Measurements from ENCODE around the gene PDE11A. TPM values are rescaled to one million over a fixed set of nuclear protein-coding genes. Genes with fewer than 3 reads are reported as not detected.
A peak's percentile ranks its signal among the peaks of the same experiment; 100 is the strongest.

PDE11A gene
- total RNA-seq, 1 experiment from 2014 or later, result 0.43 TPM

- no peaks in the 10 kb centered on the region for H3K27me3 ChIP-seq
- H3K4me3 ChIP-seq, result peak overlapping the region; percentile 87
- DNase-seq, result peak; percentile 91
- 0 out of 2 replicates have a peak, but pooled peaks cover 3% of the 10 kb centered on the region for H3K9me3 ChIP-seq (replicated peaks)
- H3K4me1 ChIP-seq, result no peaks in the 10 kb centered on the region
- H3K27ac ChIP-seq, result peak overlapping the region; percentile 96
- no peaks in the 10 kb centered on the region for H3K36me3 ChIP-seq
Measured at GRCh38 chr2:177618255-177619253, 454.0 kb downstream of the PDE11A start.

DNA sequence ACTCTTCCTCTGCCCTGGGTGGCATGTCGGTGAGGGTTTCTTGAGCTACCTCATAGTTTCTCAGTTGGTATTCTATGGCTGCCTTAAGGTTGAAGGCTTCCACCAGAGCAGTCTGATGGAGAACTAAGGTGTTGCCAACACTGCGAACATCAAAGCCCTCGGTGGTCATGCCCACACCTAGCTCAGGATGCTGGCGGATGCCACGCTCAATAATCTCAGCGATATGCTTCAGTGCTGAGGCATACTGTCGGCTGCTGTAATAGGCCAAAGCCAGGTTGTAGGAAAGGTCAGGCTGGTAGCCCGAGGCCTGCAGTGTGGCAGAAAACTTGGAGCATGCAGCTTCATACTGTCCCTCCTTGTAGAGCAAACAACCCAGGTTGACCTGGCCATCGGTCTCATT lies 454.7 kb downstream of the PDE11A start:
- Histone ChIP-seq H3K9me3 (replicated peaks) (0 out of 2 replicates have a peak, but pooled peaks cover 3% of the 10 kb centered on the region), H3K27ac (peak overlapping the region; percentile 96), H3K36me3 (no peaks in the 10 kb centered on the region; the same call in 1 of the 2 replicates), H3K27me3 (no peaks in the 10 kb centered on the region), H3K4me1 (no peaks in the 10 kb centered on the region), H3K4me3 (peak overlapping the region; percentile 87)
- DNase-seq, result no peak

GRCh38 chr2:177616731-177617130 lies 455.8 kb downstream of the PDE11A start:
- Histone ChIP-seq H3K27me3 (no peaks in the 10 kb centered on the region), H3K27ac (no peak overlapping the region), H3K36me3 (no peaks in the 10 kb centered on the region; the same call in 1 of the 2 replicates), H3K4me1 (no peaks in the 10 kb centered on the region), H3K9me3 (replicated peaks) (0 out of 2 replicates have a peak, but pooled peaks cover 3% of the 10 kb centered on the region), H3K4me3 (no peak overlapping the region)
- DNase-seq, result no peak

DNA sequence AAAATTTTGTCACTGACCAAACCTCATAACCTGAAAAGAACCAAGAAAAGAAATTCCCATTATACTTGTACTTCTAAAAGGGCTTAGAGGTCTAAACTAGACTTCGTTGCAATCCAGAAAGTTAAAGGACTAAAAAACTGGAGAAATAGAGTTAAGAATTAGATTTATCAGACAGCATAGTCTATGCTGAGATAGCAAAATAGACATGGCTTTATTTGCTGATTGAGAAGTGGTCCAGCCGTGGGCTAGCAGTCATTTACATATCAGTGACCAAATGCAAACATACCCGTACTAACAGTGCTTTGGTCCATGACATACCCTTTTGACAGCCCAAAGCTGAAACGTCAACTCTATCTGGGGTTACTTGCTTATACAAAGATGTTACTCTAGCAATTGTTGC lies 456.5 kb downstream of the PDE11A start:
- Histone ChIP-seq H3K4me3 (no peak overlapping the region), H3K9me3 (replicated peaks) (0 out of 2 replicates have a peak, but pooled peaks cover 3% of the 10 kb centered on the region), H3K27ac (no peak overlapping the region), H3K36me3 (no peaks in the 10 kb centered on the region; the same call in 1 of the 2 replicates), H3K27me3 (no peaks in the 10 kb centered on the region), H3K4me1 (no peaks in the 10 kb centered on the region)
- no peak for DNase-seq

DNA sequence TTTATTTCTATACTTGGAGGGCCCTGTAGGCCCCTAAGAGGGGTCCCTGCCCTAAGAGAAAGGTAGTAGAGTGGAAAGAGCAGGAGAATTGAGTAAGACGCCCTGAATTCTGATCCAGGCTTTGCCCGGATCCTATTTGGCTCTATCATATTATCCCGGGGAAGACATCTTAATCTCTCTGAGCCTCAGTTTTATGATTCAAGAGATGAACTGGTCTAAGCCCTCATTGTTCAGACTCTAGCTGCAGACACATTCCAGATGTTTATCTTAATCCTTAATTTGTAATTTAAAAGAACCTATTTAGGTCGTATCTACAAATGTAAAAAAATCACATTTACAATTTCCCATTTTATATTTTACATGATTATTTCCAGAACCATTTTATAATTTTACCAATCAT lies 459.9 kb downstream of the PDE11A start:
- no peak overlapping the region for H3K4me3 ChIP-seq
- 0 out of 2 replicates have a peak, but pooled peaks cover 3% of the 10 kb centered on the region for H3K9me3 ChIP-seq (replicated peaks)
- no peaks in the 10 kb centered on the region for H3K27me3 ChIP-seq
- H3K4me1 ChIP-seq, result no peaks in the 10 kb centered on the region
- no peak overlapping the region for H3K27ac ChIP-seq
- DNase-seq, result no peak
- no peaks in the 10 kb centered on the region; the same call in 1 of the 2 replicates for H3K36me3 ChIP-seq

GRCh38 chr2:177611310-177611886 lies 461.2 kb downstream of the PDE11A start:
- Histone ChIP-seq H3K4me1 (peaks cover 8% of the 10 kb centered on the region), H3K27me3 (no peaks in the 10 kb centered on the region), H3K9me3 (replicated peaks) (0 out of 2 replicates have a peak, but pooled peaks cover under 1% of the 10 kb centered on the region), H3K4me3 (no peak overlapping the region), H3K36me3 (no peaks in the 10 kb centered on the region; the same call in 1 of the 2 replicates), H3K27ac (no peak overlapping the region)
- no peak for DNase-seq

GRCh38 chr2:177610813-177611212 lies 461.8 kb downstream of the PDE11A start:
- DNase-seq, result no peak
- Histone ChIP-seq H3K27ac (no peak overlapping the region), H3K4me1 (peaks cover 10% of the 10 kb centered on the region), H3K4me3 (no peak overlapping the region), H3K36me3 (no peaks in the 10 kb centered on the region; the same call in 1 of the 2 replicates), H3K9me3 (replicated peaks) (no peaks in the 10 kb centered on the region), H3K27me3 (no peaks in the 10 kb centered on the region)

DNA sequence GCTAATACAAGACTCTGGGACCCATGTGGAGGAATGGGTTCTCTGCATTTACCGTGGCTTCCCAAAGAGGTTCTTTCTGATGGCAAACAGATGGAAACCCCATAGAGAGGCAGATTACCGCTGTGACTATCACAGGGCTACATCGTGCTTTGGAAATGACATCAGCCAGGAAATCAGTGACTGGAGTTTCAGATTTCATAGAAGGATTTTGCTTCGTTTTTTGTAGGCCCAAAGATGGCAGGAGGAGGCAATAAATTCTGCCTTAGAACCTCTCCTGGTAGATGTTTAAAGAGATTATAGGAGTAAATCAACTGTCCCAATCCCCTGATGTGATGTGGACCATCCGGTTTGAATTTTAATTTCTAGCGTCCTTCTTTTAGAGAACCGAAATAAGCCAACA lies 465.9 kb downstream of the PDE11A start:
- Histone ChIP-seq H3K9me3 (replicated peaks) (no peaks in the 10 kb centered on the region), H3K4me3 (0 out of 2 replicates have a peak overlapping the region, but pooled peaks have one; percentile 6), H3K27me3 (no peaks in the 10 kb centered on the region), H3K36me3 (no peaks in the 10 kb centered on the region), H3K4me1 (peaks cover 10% of the 10 kb centered on the region), H3K27ac (peak overlapping the region; percentile 42)
- peak; percentile 51 to 76 for DNase-seq

DNA sequence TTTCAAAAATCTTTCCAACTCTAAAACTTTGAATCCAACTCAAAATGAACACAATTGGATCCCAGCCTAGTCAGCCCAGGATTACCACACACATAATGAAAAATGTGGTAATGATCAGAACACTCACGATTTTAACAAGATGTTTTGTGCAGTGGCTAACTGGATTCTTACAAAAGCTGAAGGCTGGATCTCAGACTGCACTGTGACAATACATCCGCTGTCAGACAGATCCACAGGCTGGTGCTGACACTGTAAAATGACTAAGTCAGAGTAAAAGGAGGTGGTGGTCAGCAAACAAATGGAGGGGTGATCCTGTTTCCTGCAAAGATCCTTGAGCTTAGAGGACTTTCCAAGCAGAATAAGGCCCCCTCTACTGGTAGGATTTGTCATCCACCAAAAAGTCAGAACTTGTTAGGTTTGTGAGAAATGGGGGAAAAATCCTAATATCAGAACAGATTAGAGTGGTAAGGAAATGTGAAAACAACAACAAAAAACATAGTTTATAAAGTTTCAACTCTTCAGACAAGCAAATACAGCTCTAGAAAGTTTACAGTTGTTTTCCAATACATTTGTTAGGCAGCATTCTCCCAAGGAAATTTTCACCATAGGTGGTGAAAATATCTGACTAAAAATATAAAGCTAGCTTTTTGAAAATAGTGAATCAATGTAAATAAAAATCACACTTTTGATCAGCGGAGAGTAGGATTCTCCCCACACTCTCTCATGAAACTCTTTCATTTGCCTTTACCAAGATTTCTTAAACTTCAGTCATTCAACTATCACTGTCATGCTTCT lies 468.1 kb downstream of the PDE11A start:
- Histone ChIP-seq H3K36me3 (no peaks in the 10 kb centered on the region), H3K27me3 (no peaks in the 10 kb centered on the region), H3K4me3 (no peak overlapping the region), H3K27ac (no peak overlapping the region), H3K4me1 (peaks cover 11% of the 10 kb centered on the region), H3K9me3 (replicated peaks) (no peaks in the 10 kb centered on the region)
- DNase-seq, result peak; percentile 47 to 77

- Histone ChIP-seq H3K4me1 (peaks cover 18% of the 10 kb centered on the region), H3K27me3 (no peaks in the 10 kb centered on the region), H3K9me3 (replicated peaks) (no peaks in the 10 kb centered on the region), H3K4me3 (no peak overlapping the region), H3K27ac (no peak overlapping the region), H3K36me3 (no peaks in the 10 kb centered on the region)
- no peak for DNase-seq
Measured at GRCh38 chr2:177603768-177604167, 468.8 kb downstream of the PDE11A start.

DNA sequence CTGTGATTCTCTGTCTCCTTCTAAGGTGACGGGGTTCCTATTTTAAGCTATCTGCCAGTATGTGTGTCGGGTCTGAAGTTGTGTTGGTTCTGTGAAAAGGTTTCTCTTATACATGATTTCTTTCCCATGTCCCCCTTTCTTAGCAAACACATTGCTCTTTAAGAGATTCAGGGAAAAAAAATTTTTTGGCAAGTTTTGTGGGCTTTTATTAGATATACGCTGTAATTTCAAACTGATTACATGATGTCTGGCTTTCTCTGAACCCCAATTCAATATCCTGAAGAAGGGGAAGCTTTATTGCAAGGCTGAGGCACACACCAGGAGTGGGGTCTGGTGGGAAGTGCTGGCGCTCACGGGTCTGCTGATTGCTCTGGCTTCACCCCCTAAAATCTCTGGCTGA lies 469.4 kb downstream of the PDE11A start:
- DNase-seq, result no peak
- peaks cover 22% of the 10 kb centered on the region for H3K4me1 ChIP-seq
- no peaks in the 10 kb centered on the region for H3K9me3 ChIP-seq (replicated peaks)
- no peak overlapping the region for H3K27ac ChIP-seq
- H3K4me3 ChIP-seq, result no peak overlapping the region
- H3K27me3 ChIP-seq, result no peaks in the 10 kb centered on the region
- H3K36me3 ChIP-seq, result no peaks in the 10 kb centered on the region

- no peak for DNase-seq
- H3K27ac ChIP-seq, result no peak overlapping the region
- H3K9me3 ChIP-seq (replicated peaks), result no peaks in the 10 kb centered on the region
- no peak overlapping the region for H3K4me3 ChIP-seq
- H3K27me3 ChIP-seq, result no peaks in the 10 kb centered on the region
- no peaks in the 10 kb centered on the region for H3K36me3 ChIP-seq
- peaks cover 27% of the 10 kb centered on the region for H3K4me1 ChIP-seq
Measured at GRCh38 chr2:177602611-177603164, 469.9 kb downstream of the PDE11A start.

DNA sequence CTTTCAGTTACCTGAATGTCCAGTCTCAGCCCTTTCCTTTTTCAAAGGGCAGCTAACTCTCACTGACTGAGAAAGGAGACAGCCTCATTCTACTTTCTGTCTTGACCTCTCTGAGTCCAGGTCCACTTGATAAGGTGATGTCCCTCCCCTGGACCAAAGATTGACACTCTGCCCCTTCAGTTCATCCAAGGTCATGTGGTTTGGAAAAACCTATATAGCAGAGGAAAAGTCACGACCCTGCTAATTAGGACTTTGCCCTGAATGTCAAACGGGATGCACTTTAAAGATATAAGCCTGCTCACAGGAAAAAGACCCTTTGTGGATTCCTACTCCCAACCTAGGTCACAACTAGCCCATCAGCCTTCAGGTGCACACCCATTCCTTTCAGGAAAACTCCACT lies 471.7 kb downstream of the PDE11A start:
- Histone ChIP-seq H3K27me3 (no peaks in the 10 kb centered on the region; the same call in 1 of the 2 replicates), H3K4me3 (no peak overlapping the region), H3K9me3 (replicated peaks) (no peaks in the 10 kb centered on the region), H3K36me3 (no peaks in the 10 kb centered on the region), H3K4me1 (peaks cover 18% of the 10 kb centered on the region), H3K27ac (no peak overlapping the region)
- no peak for DNase-seq

DNA sequence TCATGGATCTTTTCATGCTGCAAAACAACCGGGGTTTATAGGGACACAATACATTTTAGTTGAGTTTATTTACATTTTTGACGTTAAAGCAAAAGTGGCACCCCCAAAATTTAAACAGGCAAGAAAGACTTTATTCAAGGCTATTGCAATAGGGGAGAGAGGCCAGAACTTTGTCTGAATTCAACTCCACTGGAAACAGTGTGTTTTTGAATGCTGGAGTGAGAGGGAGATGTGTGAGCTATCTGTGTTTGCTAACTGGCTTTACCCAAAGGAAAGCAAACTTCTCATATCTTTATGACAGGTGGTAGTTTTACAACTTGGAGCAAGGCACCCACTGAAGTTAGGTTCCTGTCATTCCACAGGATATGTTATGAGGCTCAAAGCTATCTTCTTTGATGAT lies 472.6 kb downstream of the PDE11A start:
- H3K27me3 ChIP-seq, result no peaks in the 10 kb centered on the region; the same call in 1 of the 2 replicates

More for the DNA sequence above, 472.6 kb downstream of the PDE11A start:
- DNase-seq, result no peak
- Histone ChIP-seq H3K36me3 (no peaks in the 10 kb centered on the region), H3K4me1 (peaks cover 18% of the 10 kb centered on the region), H3K9me3 (replicated peaks) (no peaks in the 10 kb centered on the region), H3K27ac (no peak overlapping the region), H3K4me3 (no peak overlapping the region)
